Prostate gland (tissue), 2 donors: ENCODE data around the gene TPP1. TPM values are rescaled to one million over a fixed set of nuclear protein-coding genes. Genes with fewer than 3 reads are reported as not detected.

Source experiments
- DNase-seq: peaks from one replicate; pipeline ENCODE4 v3.0.0-alpha.2; 2019; ENCODE audit warnings: low spot score
- H3K27ac ChIP-seq, 2 donors: fragments of 200-600 bp; sonication (generic); 2 replicates each; pipeline ENCODE4 v1.5.1; 2017 to 2019
- H3K27me3 ChIP-seq: fragments of 200-600 bp; sonication (generic); replicated peaks from 2 replicates; pipeline ENCODE4 v1.5.1; 2019; ENCODE audit not compliant: insufficient read depth
- H3K36me3 ChIP-seq, 2 donors: fragments of 200-600 bp; sonication (generic); 1 replicate in 1 of 2; 2 replicates in 1 of 2; pipeline versions ENCODE4 v1.5.1 to v1.8.1; 2017 to 2019
- H3K4me1 ChIP-seq: fragments of 200-600 bp; sonication (generic); replicated peaks from 2 replicates; pipeline ENCODE4 v1.5.1; 2019
- H3K4me3 ChIP-seq, 2 donors: fragments of 200-600 bp; sonication (generic); 2 replicates each; pipeline ENCODE4 v1.5.1; 2017 to 2019
- H3K9me3 ChIP-seq: fragments of 200-600 bp; sonication (generic); 2 replicates; pipeline ENCODE4 v1.5.1; 2017
- POLR2A ChIP-seq: fragments of 450-650 bp; IDR thresholded peaks from one replicate; pipeline ENCODE4 v1.6.1; 2016; ENCODE audit warnings: antibody characterized with exemption, mild to moderate bottlenecking
- POLR2AphosphoS5 ChIP-seq: sonication (generic); formaldehyde crosslinking; IDR thresholded peaks from one replicate; pipeline ENCODE4 v1.6.1; 2017; ENCODE audit warnings: antibody characterized with exemption
- WGBS: methylation state at CpG from one replicate; pipeline ENCODE4 v1.1.5; 2018; 5-methylcytosine and 5-hydroxymethylcytosine counted together
- intact Hi-C: fragments of 100-400 bp; cut with DNase I; formaldehyde crosslinking; loops from one replicate; pipeline ENCODE4 v1.14.2; 2022
- total RNA-seq, 2 donors: library from RNA; depleted of rRNA; stranded (reverse); fragments of >200 nt; gene quantifications; one replicate each; pipeline ENCODE4 v1.1.0, GENCODE V29; 2016
- TF ChIP-seq, protein P1 (sequence below), 4 experiments: fragments of 200-600 bp in 2 of 4; fragments of 450-650 bp in 2 of 4; sonication (generic) in 2 of 4; IDR thresholded peaks; 1 replicate in 3 of 4; 2 replicates in 1 of 4; pipeline ENCODE4 v1.5.1; 2016 to 2019; ENCODE audit warnings: antibody characterized with exemption in 4 of 4, mild to moderate bottlenecking in 2 of 4, moderate library complexity in 2 of 4

Gene TPP1
- total RNA-seq, 2 donors from 2014 or later: 94.6 to 147 TPM

DNA sequence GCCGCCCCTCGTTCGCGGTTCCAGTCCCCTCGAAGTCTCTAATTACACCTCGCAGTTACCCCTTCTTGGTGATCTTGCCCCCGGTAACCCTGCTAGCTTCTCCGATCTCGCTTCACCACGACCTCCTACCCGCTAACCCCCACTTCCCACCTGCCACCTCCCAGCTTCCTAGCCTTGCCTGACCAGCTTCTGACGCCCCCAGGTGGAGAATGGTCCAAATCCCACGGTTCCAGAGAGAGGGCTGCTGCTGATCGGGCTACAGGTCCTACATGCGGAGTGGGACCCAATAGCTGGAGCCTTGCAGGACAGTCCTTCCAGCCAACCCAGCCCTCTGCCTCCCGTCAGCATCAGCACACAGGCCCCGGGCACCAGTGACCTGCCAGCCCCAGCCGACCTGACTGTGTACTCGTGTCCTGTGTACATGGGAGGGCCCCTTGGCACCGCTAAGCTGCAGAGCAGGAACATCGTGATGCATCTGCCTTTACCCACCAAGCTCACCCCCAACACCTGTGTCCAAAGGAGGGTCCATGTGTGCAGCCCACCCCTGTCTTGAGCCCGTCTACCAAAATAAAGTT lies 47.7 kb downstream of the TPP1 start:
- no peak for DNase-seq
- no peak overlapping the region for H3K27ac ChIP-seq
- no peaks in the 10 kb centered on the region for H3K36me3 ChIP-seq
- no peak for TF ChIP-seq POLR2AphosphoS5
- no peak for TF ChIP-seq POLR2A
- TF ChIP-seq, protein P1, sequence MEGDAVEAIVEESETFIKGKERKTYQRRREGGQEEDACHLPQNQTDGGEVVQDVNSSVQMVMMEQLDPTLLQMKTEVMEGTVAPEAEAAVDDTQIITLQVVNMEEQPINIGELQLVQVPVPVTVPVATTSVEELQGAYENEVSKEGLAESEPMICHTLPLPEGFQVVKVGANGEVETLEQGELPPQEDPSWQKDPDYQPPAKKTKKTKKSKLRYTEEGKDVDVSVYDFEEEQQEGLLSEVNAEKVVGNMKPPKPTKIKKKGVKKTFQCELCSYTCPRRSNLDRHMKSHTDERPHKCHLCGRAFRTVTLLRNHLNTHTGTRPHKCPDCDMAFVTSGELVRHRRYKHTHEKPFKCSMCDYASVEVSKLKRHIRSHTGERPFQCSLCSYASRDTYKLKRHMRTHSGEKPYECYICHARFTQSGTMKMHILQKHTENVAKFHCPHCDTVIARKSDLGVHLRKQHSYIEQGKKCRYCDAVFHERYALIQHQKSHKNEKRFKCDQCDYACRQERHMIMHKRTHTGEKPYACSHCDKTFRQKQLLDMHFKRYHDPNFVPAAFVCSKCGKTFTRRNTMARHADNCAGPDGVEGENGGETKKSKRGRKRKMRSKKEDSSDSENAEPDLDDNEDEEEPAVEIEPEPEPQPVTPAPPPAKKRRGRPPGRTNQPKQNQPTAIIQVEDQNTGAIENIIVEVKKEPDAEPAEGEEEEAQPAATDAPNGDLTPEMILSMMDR (IDR thresholded peaks at IDR 0.05): no peak
- intact Hi-C loops: no loop called here
- no peak overlapping the region for H3K4me3 ChIP-seq
- no peaks in the 10 kb centered on the region for H3K27me3 ChIP-seq
- 88% methylated on average over 22 of the region's 22 CpGs for WGBS
- H3K4me1 ChIP-seq: no peaks in the 10 kb centered on the region
- H3K9me3 ChIP-seq: no peaks in the 10 kb centered on the region

DNA sequence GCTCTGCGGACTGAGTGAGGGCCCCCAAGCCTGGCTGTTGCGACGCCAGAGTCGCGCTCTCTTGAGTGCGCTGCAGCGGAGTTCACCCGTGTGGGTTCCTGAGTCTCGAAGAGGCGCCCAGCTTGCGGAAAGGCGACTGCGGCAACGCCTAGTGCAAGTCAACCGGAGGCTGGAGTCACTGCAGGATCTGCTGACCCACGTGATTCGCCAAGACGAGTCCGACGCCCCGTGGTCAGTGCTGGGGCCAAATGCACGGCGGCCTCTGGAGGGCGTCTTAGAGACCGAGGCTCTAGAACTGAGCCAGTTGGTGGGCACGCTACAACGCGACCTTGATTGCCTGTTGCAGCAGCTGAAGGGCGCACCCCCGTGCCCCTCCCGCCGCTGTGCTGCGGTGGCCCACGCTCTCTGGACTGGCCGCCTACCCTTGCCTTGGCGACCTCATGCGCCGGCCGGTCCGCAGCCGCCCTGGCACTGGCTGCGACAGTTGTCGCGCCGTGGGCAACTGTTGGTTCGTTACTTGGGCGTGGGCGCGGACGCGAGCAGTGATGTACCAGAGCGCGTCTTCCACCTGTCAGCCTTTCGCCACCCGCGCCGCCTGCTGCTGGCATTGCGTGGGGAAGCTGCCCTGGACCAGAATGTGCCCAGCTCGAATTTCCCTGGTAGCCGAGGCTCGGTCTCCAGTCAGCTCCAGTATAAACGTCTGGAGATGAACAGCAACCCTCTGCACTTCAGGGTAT lies 48.4 kb downstream of the TPP1 start:
- WGBS: 88% methylated on average over 56 of the region's 62 CpGs
- no peaks in the 10 kb centered on the region for H3K36me3 ChIP-seq
- no peaks in the 10 kb centered on the region for H3K4me1 ChIP-seq
- no peak for DNase-seq
- intact Hi-C loops: no loop called here
- TF ChIP-seq, protein P1 (IDR thresholded peaks at IDR 0.05): no peak
- TF ChIP-seq POLR2A (no peak), POLR2AphosphoS5 (no peak)
- H3K27me3 ChIP-seq: no peaks in the 10 kb centered on the region
- no peaks in the 10 kb centered on the region for H3K9me3 ChIP-seq
- no peak overlapping the region for H3K4me3 ChIP-seq
- H3K27ac ChIP-seq: no peak overlapping the region

DNA sequence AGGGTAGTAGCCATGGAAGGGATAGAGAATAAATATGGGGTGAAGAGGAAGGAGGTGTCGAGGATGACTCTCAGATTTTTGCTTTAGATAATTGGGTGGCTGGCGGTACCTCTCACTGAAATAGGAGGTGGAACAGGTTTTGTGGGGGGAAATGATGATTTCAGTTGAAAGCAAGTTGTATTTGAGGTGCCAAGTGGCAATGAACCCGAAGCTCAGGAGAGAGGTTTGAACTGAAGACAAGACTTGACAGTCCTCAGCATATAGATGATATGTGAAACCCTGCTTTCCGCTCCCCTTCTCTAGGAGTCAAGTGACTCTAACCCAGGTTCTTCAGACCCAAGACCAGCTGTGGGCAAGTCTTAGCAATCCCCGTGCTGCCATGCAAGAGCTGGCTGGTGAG lies 49.5 kb downstream of the TPP1 start:
- no peaks in the 10 kb centered on the region for H3K27me3 ChIP-seq
- H3K4me3 ChIP-seq: no peak overlapping the region
- H3K4me1 ChIP-seq: no peaks in the 10 kb centered on the region
- no peaks in the 10 kb centered on the region for H3K9me3 ChIP-seq
- intact Hi-C loops: no loop called here
- H3K27ac ChIP-seq: no peak overlapping the region
- no peaks in the 10 kb centered on the region for H3K36me3 ChIP-seq
- TF ChIP-seq POLR2A: no peak
- TF ChIP-seq POLR2AphosphoS5: no peak
- no peak for DNase-seq
- WGBS: 81% methylated on average over 5 of the region's 5 CpGs

DNA sequence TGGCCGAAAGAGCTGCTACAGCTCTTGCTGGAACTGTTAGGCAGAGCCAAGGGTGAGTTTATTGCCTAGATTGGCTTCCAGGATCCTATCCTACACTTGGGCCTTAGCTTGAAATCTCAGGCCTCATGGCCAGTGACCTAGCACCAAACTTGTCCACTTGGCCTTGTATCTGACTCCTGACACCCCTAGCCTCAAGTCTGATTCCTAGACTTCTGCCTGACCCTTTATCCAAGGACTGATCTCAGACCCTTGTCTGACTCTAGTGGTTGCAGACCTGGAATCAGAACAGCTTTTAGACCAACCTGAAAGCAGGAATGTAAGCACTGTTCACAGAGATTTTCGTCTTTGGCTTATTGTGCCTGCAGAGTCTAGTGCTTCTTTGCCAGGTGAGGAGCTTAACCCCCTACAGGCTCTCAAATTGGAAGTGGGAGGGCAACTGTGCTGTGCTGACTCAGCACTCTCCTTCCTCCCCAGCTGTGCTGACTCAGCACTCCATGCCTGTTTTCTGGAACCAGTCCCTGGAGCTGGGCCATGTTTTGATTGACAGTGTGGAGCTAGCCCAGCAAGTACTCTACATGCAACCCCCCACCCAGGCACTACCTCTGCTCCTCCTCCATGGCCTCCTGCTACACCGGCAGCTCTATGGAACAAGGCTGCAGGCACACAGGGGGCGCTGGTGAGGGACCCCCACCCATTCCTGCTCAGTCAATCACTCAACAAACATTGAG lies 50.9 kb downstream of the TPP1 start:
- no peak overlapping the region for H3K27ac ChIP-seq
- H3K27me3 ChIP-seq: no peaks in the 10 kb centered on the region
- WGBS: 46% methylated on average over 4 of the region's 4 CpGs
- TF ChIP-seq POLR2AphosphoS5 (no peak), POLR2A (no peak)
- TF ChIP-seq, protein P1 (IDR thresholded peaks at IDR 0.05): no peak
- intact Hi-C loops: no loop called here
- no peaks in the 10 kb centered on the region for H3K4me1 ChIP-seq
- no peak overlapping the region for H3K4me3 ChIP-seq
- no peaks in the 10 kb centered on the region for H3K36me3 ChIP-seq
- no peak for DNase-seq
- H3K9me3 ChIP-seq: no peaks in the 10 kb centered on the region

DNA sequence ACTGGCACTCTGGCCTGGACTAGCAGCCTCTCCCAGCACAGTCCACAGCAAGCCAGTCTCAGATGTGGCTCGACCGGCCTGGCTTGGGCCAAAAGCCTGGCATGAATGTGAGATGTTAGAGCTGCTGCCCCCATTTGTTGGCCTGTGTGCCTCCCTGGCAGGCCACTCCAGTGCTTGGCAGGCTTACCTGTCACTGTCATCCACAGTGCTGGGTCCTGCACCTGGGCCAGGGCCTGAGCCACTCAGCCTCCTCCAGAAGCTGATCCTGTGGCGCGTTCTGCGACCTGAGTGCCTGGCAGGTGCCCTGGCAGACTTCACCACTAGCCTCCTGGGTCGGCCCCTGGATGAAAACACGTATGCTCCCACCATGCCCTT lies 51.9 kb downstream of the TPP1 start:
- Histone ChIP-seq H3K27me3 (no peaks in the 10 kb centered on the region), H3K9me3 (no peaks in the 10 kb centered on the region), H3K36me3 (no peaks in the 10 kb centered on the region), H3K27ac (no peak overlapping the region), H3K4me3 (no peak overlapping the region), H3K4me1 (no peaks in the 10 kb centered on the region)
- intact Hi-C loops: no loop called here
- TF ChIP-seq, protein P1 (IDR thresholded peaks at IDR 0.05): no peak
- TF ChIP-seq POLR2A (no peak), POLR2AphosphoS5 (no peak)
- DNase-seq: peak; percentile 33
- 74% methylated on average over 7 of the region's 7 CpGs for WGBS
